HG02973 (cell line): Measurements from ENCODE around the gene SP3.

Source experiments
- ATAC-seq: cut with Tn5 transposase; IDR thresholded peaks from one replicate; pipeline ENCODE4 v1.9.1; 2021; ENCODE audit warnings: moderate library complexity; ENCODE audit not compliant: unreplicated experiment

SP3 gene

DNA sequence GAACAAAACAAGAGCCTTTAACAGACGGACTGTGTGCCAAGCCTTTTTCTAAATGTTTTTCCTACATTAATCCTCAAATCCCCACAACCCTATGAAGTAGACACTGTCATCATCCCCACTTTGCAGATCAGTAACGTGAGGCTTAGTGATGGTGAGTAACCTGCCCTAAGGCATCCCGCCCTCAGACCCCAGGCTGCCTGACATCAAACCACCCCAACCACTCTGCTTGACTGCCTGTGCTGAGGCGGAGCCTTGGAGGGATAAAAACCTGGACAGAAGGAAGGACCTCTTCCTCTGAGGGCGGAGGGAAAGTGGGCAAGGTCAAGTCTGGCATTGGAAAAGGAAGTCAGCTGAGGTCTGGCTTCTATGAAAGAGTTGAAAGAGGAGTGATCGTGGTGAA, 104.6 kb downstream of the SP3 start:
- ATAC-seq = no peak

DNA sequence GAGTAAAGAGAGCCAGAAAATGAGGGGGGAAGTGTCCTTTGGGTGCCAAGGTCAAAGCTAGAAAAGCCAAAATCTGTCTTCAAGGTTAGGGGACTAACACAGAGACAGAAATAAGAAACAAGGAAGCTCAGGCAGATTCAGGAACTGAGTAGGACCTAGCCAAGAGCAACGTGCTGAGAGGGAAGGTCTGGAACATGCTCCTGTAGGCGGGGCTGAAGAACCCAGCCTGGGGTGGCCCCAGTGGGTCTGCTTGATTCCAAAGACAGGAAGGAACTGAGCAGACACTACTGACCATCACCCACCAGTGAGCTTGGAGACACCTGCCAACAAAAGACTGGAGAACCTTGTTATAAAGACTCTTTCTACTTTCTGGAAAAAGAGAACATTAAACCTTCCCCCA, 105.1 kb downstream of the SP3 start:
- ATAC-seq = no peak

DNA sequence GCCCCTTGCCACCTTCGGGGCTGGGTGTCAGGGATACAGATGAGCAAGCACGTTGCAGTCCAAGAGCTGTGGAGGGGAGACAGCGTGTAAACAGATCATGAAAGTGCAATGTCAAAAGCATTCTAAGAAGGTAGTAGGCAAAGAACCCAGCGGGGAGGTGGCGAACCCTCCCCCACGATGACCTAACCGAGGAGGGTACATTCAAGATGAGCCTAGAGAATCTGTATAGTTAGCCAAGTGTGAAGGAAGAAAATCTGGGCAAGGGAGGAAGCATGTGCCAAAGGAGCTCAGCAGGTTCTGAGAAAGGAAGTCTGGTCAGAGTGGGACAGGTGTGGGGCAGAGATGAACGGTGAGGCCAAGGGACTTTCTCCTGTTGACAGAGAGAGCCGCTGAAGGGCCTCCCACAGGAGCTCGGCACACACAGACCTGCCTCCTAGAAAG, 106.9 kb downstream of the SP3 start:
- no peak for ATAC-seq
